Loucy (cell line): ENCODE data around the gene ZNF431.
"Not testable (repeated sequence)": the region's sequence is repeated elsewhere in the genome, so short reads cannot be mapped to it uniquely, and the experiment has no call there.

Experiments used
- H2AFZ ChIP-seq: fragments of 200-600 bp; sonication (generic); 2 replicates; pipeline ENCODE4 v1.6.0; 2016; ENCODE audit warnings: antibody characterized with exemption, mild to moderate bottlenecking, low read length, moderate library complexity
- H3F3A ChIP-seq: fragments of 200-600 bp; 2 replicates; pipeline ENCODE4 v1.6.0; 2016; ENCODE audit warnings: antibody characterized with exemption, low read depth, mild to moderate bottlenecking
- H3K27me3 ChIP-seq: fragments of 200-600 bp; sonication (generic); 2 replicates; pipeline ENCODE4 v1.6.1; 2014; ENCODE audit warnings: low read length, mild to moderate bottlenecking; ENCODE audit not compliant: insufficient read depth, poor library complexity, severe bottlenecking
- H3K36me3 ChIP-seq: fragments of 200-600 bp; sonication (generic); 2 replicates; pipeline ENCODE4 v1.6.1; 2016; ENCODE audit warnings: low read length; ENCODE audit not compliant: insufficient read depth
- H3K4me1 ChIP-seq: fragments of 200-600 bp; sonication (generic); 2 replicates; pipeline ENCODE4 v1.5.1; 2014; ENCODE audit warnings: low read length, mild to moderate bottlenecking; ENCODE audit not compliant: insufficient read depth, poor library complexity, severe bottlenecking
- H3K4me2 ChIP-seq: fragments of 200-600 bp; sonication (generic); 2 replicates; pipeline ENCODE4 v1.6.0; 2014; ENCODE audit warnings: antibody characterized with exemption, low read length, low read depth, mild to moderate bottlenecking; ENCODE audit not compliant: poor library complexity, severe bottlenecking
- H3K4me3 ChIP-seq: fragments of 200-600 bp; sonication (generic); 2 replicates; pipeline ENCODE4 v1.5.1; 2014; ENCODE audit warnings: low read length, mild to moderate bottlenecking, mixed read lengths; ENCODE audit not compliant: poor library complexity, severe bottlenecking
- H3K79me2 ChIP-seq: fragments of 200-600 bp; sonication (generic); 2 replicates; pipeline ENCODE4 v1.6.1; 2014; ENCODE audit warnings: low read length; ENCODE audit not compliant: insufficient read depth
- H3K9ac ChIP-seq: fragments of 200-600 bp; sonication (generic); 2 replicates; pipeline ENCODE4 v1.6.0; 2014; ENCODE audit warnings: mild to moderate bottlenecking, low read depth, low read length, moderate library complexity; ENCODE audit not compliant: poor library complexity, severe bottlenecking
- H3K9me2 ChIP-seq: fragments of 200-600 bp; sonication (generic); replicated peaks from 2 replicates; pipeline ENCODE4 v1.6.1; 2016; ENCODE audit warnings: low read depth, low read length, mixed read lengths
- H3K9me3 ChIP-seq: fragments of 200-600 bp; sonication (generic); 2 replicates; pipeline ENCODE4 v1.6.1; 2014; ENCODE audit warnings: mild to moderate bottlenecking, antibody characterized with exemption, low read length, low read depth; ENCODE audit not compliant: insufficient read depth
- H4K20me1 ChIP-seq: fragments of 200-600 bp; sonication (generic); 2 replicates; pipeline ENCODE4 v1.6.0; 2014; ENCODE audit warnings: antibody characterized with exemption, low read length, mild to moderate bottlenecking; ENCODE audit not compliant: insufficient read depth, poor library complexity, severe bottlenecking
- EZH2phosphoT487 ChIP-seq: fragments of 200-600 bp; IDR thresholded peaks from 2 replicates; pipeline ENCODE4 v1.6.1; 2018; ENCODE audit warnings: antibody characterized with exemption, mild to moderate bottlenecking, moderate library complexity, borderline replicate concordance
- TF ChIP-seq, protein P1 (sequence below): fragments of 200-600 bp; sonication (generic); conservative IDR thresholded peaks from 2 replicates; pipeline ENCODE4 v1.5.1; 2014; ENCODE audit warnings: mild to moderate bottlenecking, antibody characterized with exemption, low read length

The ZNF431 gene

DNA sequence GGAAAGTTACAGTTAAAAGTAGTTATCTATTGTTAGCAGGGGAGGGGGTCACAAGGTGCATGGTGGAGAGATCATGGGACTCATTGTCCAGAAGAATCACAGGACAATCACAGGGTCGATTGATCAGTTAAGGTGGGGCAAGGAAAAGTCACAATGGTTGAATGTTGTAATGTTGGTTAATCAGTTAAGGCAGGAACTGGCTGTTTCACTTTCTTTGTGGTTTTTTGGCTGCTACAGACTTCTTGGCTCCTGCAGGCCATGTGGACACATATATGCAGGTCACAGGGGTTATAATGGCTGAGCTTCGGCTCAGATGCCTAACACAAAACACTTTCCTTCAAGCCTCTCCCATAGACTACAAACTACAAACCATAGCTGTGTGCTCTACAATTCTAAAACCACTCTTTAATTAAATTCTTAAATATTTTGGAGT lies 6.9 kb upstream of the ZNF431 start:
- Histone ChIP-seq H3K4me1 (peaks cover 8% of the 10 kb centered on the region), H3K9me2 (no peaks in the 10 kb centered on the region), H3K36me3 (no peaks in the 10 kb centered on the region), H3K4me2 (no peak overlapping the region), H4K20me1 (no peaks in the 10 kb centered on the region), H3K9ac (no peak overlapping the region), H3F3A (no peaks in the 10 kb centered on the region), H3K79me2 (no peaks in the 10 kb centered on the region), H3K9me3 (no peaks in the 10 kb centered on the region), H3K27me3 (no peaks in the 10 kb centered on the region), H3K4me3 (no peak overlapping the region), H2AFZ (peak overlapping the region; percentile 72)
- TF ChIP-seq, protein P1, sequence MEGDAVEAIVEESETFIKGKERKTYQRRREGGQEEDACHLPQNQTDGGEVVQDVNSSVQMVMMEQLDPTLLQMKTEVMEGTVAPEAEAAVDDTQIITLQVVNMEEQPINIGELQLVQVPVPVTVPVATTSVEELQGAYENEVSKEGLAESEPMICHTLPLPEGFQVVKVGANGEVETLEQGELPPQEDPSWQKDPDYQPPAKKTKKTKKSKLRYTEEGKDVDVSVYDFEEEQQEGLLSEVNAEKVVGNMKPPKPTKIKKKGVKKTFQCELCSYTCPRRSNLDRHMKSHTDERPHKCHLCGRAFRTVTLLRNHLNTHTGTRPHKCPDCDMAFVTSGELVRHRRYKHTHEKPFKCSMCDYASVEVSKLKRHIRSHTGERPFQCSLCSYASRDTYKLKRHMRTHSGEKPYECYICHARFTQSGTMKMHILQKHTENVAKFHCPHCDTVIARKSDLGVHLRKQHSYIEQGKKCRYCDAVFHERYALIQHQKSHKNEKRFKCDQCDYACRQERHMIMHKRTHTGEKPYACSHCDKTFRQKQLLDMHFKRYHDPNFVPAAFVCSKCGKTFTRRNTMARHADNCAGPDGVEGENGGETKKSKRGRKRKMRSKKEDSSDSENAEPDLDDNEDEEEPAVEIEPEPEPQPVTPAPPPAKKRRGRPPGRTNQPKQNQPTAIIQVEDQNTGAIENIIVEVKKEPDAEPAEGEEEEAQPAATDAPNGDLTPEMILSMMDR: no peak
- TF ChIP-seq EZH2phosphoT487: no peak

DNA sequence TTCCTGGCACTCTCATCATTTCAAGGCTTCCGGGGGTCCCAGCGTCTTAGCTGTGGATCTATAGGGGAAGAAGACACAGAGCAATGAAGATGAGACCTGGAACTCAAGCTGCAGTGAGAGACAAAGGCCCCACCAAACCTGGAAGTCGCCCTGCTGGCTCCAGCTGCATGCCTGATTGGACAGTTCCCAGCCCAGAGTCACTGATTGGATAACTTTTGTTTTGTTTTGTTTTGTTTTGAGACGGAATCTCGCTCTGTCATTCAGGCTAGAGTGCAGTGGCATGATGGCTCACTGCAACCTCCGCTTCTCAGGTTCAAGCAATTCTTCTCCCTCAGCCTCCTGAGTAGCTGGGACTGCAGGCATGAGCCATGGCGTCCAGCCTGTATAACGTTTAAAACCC lies 6.4 kb upstream of the ZNF431 start:
- Histone ChIP-seq H3K9ac (no peak overlapping the region), H4K20me1 (no peaks in the 10 kb centered on the region), H3K79me2 (no peaks in the 10 kb centered on the region), H3K9me3 (no peaks in the 10 kb centered on the region), H3K4me1 (peaks cover 8% of the 10 kb centered on the region), H3F3A (no peaks in the 10 kb centered on the region), H3K9me2 (no peaks in the 10 kb centered on the region), H3K4me2 (no peak overlapping the region), H2AFZ (peak overlapping the region; percentile 72), H3K27me3 (no peaks in the 10 kb centered on the region), H3K36me3 (no peaks in the 10 kb centered on the region), H3K4me3 (no peak overlapping the region)
- TF ChIP-seq, protein P1: no peak
- TF ChIP-seq EZH2phosphoT487: no peak

DNA sequence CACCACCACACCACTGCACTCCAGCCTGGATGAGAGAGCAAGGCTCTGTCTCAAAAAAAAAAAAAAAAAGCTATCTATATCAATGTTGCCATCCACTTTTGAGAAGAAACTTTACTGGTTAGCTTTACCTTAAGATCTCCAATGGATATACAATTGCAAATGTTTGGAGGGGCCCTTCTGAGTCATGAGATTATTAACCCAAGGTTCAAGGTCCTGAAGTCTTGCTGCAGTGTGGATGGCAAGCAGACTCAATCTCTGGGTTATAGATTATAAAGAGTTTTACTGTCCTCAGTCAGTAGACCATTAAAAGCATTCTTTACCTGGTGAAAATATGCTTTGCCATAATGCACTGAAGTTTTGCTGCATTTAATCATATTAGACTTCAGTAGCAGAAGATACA lies 3.7 kb upstream of the ZNF431 start:
- H3K4me2 ChIP-seq: no peak overlapping the region
- no peaks in the 10 kb centered on the region for H3F3A ChIP-seq
- H3K9me3 ChIP-seq: no peaks in the 10 kb centered on the region
- H3K9ac ChIP-seq: no peak overlapping the region
- H3K4me1 ChIP-seq: peaks cover 16% of the 10 kb centered on the region
- TF ChIP-seq, protein P1: no peak
- no peak for TF ChIP-seq EZH2phosphoT487
- H4K20me1 ChIP-seq: peaks cover 10% of the 10 kb centered on the region
- no peaks in the 10 kb centered on the region for H3K9me2 ChIP-seq
- H3K4me3 ChIP-seq: no peak overlapping the region
- H3K79me2 ChIP-seq: peaks cover 12% of the 10 kb centered on the region
- no peak overlapping the region for H2AFZ ChIP-seq
- no peaks in the 10 kb centered on the region for H3K27me3 ChIP-seq
- no peaks in the 10 kb centered on the region for H3K36me3 ChIP-seq

GRCh38 chr19:21141006-21141405 lies 834 bp upstream of the ZNF431 start:
- H3F3A ChIP-seq, H3K9me2 ChIP-seq, H3K9me3 ChIP-seq, H3K36me3 ChIP-seq, H3K4me3 ChIP-seq, H3K27me3 ChIP-seq: not testable (repeated sequence)
- peaks cover 21% of the 10 kb centered on the region for H4K20me1 ChIP-seq
- H3K9ac ChIP-seq: peak overlapping the region; percentile 93
- peak overlapping the region; percentile 90 for H3K4me2 ChIP-seq
- peak overlapping the region; percentile 38; the same call in 1 of the 2 replicates for H2AFZ ChIP-seq
- peaks cover 20% of the 10 kb centered on the region for H3K4me1 ChIP-seq
- H3K79me2 ChIP-seq: peaks cover 29% of the 10 kb centered on the region
